Measurements from ENCODE around the gene PKP4. TPM values are rescaled to one million over a fixed set of nuclear protein-coding genes. Genes with fewer than 3 reads are reported as not detected.
"Not testable (repeated sequence)": the region's sequence is repeated elsewhere in the genome, so short reads cannot be mapped to it uniquely, and the experiment has no call there.

The PKP4 gene
- total and polyA plus RNA-seq, 9 donors = 22.7 to 60.9 (median 46.6) TPM

DNA sequence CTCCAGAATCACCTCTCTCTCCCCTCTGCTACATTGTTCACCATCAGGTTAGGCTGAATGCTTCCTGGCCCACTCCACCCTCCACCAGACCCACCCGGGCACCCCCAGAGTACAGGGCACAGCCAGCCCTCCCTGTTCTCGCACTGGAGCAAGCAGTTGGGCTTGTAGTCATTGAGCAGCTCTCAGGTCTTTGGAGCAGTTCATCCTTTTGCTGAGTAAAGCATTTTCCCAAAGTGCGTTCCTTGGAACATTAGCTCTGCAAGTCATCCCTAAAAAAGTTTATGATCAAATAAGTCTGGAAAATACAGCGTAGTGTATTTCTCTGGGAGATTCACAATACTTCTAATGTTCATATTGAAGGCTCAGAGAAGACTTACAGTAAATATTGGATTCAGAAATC, 234.9 kb downstream of the PKP4 start:
- no peak overlapping the region for H3K27ac ChIP-seq
- no peaks in the 10 kb centered on the region for H3K9me3 ChIP-seq
- no peaks in the 10 kb centered on the region for H3K36me3 ChIP-seq
- peaks cover 2% of the 10 kb centered on the region for H3K4me1 ChIP-seq (ENCODE audit: insufficient read depth)
- no peak for DNase-seq
- no peaks in the 10 kb centered on the region for H3K27me3 ChIP-seq
- intact Hi-C loops (cut with DNase I) = no loop called here
- H3K4me3 ChIP-seq = no peak overlapping the region
- TF ChIP-seq EP300 (IDR thresholded peaks at IDR 0.05) (no peak), POLR2A (IDR thresholded peaks at IDR 0.05) (no peak)
- TF ChIP-seq, protein P1, sequence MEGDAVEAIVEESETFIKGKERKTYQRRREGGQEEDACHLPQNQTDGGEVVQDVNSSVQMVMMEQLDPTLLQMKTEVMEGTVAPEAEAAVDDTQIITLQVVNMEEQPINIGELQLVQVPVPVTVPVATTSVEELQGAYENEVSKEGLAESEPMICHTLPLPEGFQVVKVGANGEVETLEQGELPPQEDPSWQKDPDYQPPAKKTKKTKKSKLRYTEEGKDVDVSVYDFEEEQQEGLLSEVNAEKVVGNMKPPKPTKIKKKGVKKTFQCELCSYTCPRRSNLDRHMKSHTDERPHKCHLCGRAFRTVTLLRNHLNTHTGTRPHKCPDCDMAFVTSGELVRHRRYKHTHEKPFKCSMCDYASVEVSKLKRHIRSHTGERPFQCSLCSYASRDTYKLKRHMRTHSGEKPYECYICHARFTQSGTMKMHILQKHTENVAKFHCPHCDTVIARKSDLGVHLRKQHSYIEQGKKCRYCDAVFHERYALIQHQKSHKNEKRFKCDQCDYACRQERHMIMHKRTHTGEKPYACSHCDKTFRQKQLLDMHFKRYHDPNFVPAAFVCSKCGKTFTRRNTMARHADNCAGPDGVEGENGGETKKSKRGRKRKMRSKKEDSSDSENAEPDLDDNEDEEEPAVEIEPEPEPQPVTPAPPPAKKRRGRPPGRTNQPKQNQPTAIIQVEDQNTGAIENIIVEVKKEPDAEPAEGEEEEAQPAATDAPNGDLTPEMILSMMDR (IDR thresholded peaks at IDR 0.05) = no peak
- 88 to 94% (median 90%) methylated on average over 4 of the region's 4 CpGs for WGBS, 3 donors

DNA sequence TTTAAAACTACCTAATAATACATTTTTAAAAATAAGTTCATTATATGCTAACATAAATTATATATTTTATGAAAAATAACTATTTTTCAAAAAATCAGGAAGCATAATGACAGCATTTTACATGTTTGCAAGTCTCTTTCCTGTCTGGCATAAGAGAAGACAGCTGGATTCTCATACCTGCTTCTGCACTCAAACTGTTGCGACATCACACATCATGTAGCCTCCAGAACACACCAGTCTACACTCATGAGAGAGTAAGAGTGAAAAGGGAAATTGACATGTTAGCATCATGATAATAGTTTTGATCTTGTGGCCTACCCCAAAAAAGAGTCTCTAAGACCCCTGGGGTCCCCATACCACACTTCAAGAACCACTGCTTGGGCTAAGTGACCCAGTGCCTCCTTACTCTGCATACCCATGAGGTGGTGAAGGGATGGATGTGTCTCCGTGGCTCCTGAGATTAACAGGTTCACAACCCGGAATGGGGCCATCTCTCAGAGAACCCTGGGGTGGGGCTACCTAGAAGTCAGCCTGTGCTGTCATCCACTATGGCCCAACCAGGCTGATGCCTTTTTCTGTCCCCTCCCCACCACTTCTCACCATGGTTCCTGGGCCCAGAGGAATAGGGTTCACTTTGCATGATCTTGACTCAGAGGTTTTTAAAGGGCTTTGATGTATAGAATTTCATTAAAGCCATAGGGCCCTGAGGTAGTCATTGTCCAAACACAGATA, 235.8 kb downstream of the PKP4 start:
- no peak for TF ChIP-seq POLR2A (IDR thresholded peaks at IDR 0.05)
- no peak for TF ChIP-seq EP300 (IDR thresholded peaks at IDR 0.05)
- TF ChIP-seq, protein P1 (IDR thresholded peaks at IDR 0.05) = no peak
- H3K36me3 ChIP-seq = no peaks in the 10 kb centered on the region
- 90 to 93% (median 91%) methylated on average over 3 of the region's 3 CpGs for WGBS, 3 donors

DNA sequence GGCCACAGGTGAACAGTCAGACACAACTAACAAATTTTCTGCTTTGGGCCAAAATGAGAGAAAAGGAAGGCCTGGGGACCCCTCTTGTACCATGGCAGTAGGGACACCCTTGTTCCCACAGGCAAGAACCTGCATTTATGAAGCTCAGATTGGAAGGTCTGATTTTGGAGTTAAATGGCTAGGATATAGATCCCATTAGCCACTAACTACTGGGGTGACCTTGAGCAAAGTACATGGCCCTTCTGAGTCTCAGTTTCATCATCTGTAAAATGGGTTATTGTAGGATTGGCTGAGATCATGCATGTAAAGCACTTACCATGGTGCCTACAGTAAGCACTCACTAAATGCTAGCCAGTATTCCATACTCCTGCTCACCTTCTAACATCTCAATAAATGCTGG, 236.7 kb downstream of the PKP4 start:
- DNase-seq = no peak

More for the DNA sequence above, 235.8 kb downstream of the PKP4 start:
- no peak for DNase-seq
- intact Hi-C loops (cut with DNase I) = no loop called here
- Histone ChIP-seq H3K27me3 (no peaks in the 10 kb centered on the region), H3K4me1 (ENCODE audit: insufficient read depth) (no peaks in the 10 kb centered on the region), H3K27ac (no peak overlapping the region), H3K4me3 (no peak overlapping the region), H3K9me3 (no peaks in the 10 kb centered on the region)

DNA sequence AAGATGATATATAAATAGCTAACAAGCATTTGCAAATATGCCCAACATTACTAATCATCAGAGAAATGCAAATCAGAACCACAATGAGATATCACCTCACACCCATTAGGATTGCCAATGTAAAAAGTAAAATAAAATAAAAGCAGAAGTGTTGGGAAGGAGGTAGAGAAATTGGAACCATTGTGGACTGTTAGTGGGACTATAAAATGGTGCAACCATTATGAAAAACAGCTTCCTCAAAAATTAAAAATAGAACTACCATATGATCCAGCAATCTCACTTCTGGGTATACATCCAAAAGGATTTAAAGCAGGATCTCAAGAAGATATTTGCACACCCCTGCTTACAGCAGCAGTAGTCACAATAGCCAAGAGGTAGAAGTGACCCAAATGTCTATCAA, 238.6 kb downstream of the PKP4 start:
- Histone ChIP-seq H3K9me3 (no peaks in the 10 kb centered on the region), H3K36me3 (no peaks in the 10 kb centered on the region), H3K4me1 (ENCODE audit: insufficient read depth) (no peaks in the 10 kb centered on the region), H3K27ac (no peak overlapping the region), H3K4me3 (no peak overlapping the region), H3K27me3 (no peaks in the 10 kb centered on the region)
- no peak for DNase-seq
- TF ChIP-seq POLR2A (IDR thresholded peaks at IDR 0.05) (no peak), EP300 (IDR thresholded peaks at IDR 0.05) (no peak)
- TF ChIP-seq, protein P1 (IDR thresholded peaks at IDR 0.05) = no peak
- intact Hi-C loops (cut with DNase I) = no loop called here

More for the DNA sequence above, 236.7 kb downstream of the PKP4 start:
- TF ChIP-seq, protein P1 (IDR thresholded peaks at IDR 0.05) = no peak
- no peak for TF ChIP-seq POLR2A (IDR thresholded peaks at IDR 0.05)
- TF ChIP-seq EP300 (IDR thresholded peaks at IDR 0.05) = no peak
- intact Hi-C loops (cut with DNase I) = no loop called here
- H3K27me3 ChIP-seq = no peaks in the 10 kb centered on the region
- H3K9me3 ChIP-seq = no peaks in the 10 kb centered on the region
- no peak overlapping the region for H3K4me3 ChIP-seq
- no peaks in the 10 kb centered on the region for H3K4me1 ChIP-seq (ENCODE audit: insufficient read depth)
- H3K36me3 ChIP-seq = no peaks in the 10 kb centered on the region
- no peak overlapping the region for H3K27ac ChIP-seq

DNA sequence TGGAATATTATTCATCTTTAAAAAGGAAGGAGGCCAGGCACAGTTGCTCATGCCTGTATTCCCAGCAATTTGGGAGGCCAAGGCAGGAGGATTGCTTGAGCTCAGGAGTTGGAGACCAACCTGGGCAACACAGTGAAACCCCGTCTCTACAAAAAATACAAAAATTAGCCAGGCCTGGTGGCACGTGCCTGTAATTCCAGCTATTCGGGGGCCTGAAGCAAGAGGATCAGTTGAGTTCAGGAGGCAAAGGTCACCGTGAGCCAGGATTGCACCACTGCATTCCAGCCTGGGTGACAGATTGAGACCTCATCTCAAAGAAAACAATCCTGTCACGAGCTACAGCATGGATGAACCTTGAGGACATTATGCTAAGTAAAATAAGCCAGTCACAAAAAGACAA, 239.0 kb downstream of the PKP4 start:
- 81 to 86% (median 83%) methylated on average over 5 of the region's 5 CpGs for WGBS, 3 donors
- H3K36me3 ChIP-seq; DNase-seq; H3K4me3 ChIP-seq; H3K27ac ChIP-seq; intact Hi-C loops (cut with DNase I); H3K27me3 ChIP-seq; H3K9me3 ChIP-seq; H3K4me1 ChIP-seq (ENCODE audit: insufficient read depth): not testable (repeated sequence)

All from ovary (tissue), 9 donors.